HG02610 (cell line): ENCODE results near the gene PCCB.
"Not testable (repeated sequence)": the region's sequence is repeated elsewhere in the genome, so short reads cannot be mapped to it uniquely, and the experiment has no call there.

Experiments
- ATAC-seq: cut with Tn5 transposase; IDR thresholded peaks from one replicate; pipeline ENCODE4 v1.9.1; 2021; ENCODE audit warnings: mild to moderate bottlenecking, moderate library complexity; ENCODE audit not compliant: unreplicated experiment

PCCB gene

GRCh38 chr3:136261826-136262225, 11.7 kb downstream of the PCCB start:
- ATAC-seq: no peak

- ATAC-seq: no peak
Observed at GRCh38 chr3:136262559-136262958, 12.4 kb downstream of the PCCB start.

GRCh38 chr3:136263251-136263650, 13.1 kb downstream of the PCCB start:
- no peak for ATAC-seq

GRCh38 chr3:136266468-136267125, 16.5 kb downstream of the PCCB start:
- peak; percentile 76 for ATAC-seq

- ATAC-seq: no peak
Observed at GRCh38 chr3:136267235-136267634, 17.1 kb downstream of the PCCB start.

- peak; percentile 84 for ATAC-seq
Observed at GRCh38 chr3:136270179-136270578, 20.0 kb downstream of the PCCB start.

- not testable (repeated sequence) for ATAC-seq
Observed at GRCh38 chr3:136271626-136272025, 21.5 kb downstream of the PCCB start.

GRCh38 chr3:136276049-136276755, 26.1 kb downstream of the PCCB start:
- no peak for ATAC-seq

GRCh38 chr3:136277115-136277514, 27.0 kb downstream of the PCCB start:
- ATAC-seq: no peak

- ATAC-seq: no peak
Observed at GRCh38 chr3:136277634-136278033, 27.5 kb downstream of the PCCB start.

- ATAC-seq: no peak
Observed at GRCh38 chr3:136279092-136279491, 29.0 kb downstream of the PCCB start.

- no peak for ATAC-seq
Observed at GRCh38 chr3:136280961-136281360, 30.8 kb downstream of the PCCB start.

GRCh38 chr3:136281966-136282520, 31.9 kb downstream of the PCCB start:
- no peak for ATAC-seq

GRCh38 chr3:136283627-136284026, 33.5 kb downstream of the PCCB start:
- no peak for ATAC-seq

GRCh38 chr3:136291302-136291701, 41.2 kb downstream of the PCCB start:
- no peak for ATAC-seq

GRCh38 chr3:136292500-136292899, 42.4 kb downstream of the PCCB start:
- ATAC-seq: no peak

- ATAC-seq: no peak
Observed at GRCh38 chr3:136293279-136293678, 43.1 kb downstream of the PCCB start.

GRCh38 chr3:136294176-136294575, 44.0 kb downstream of the PCCB start:
- no peak for ATAC-seq

- no peak for ATAC-seq
Observed at GRCh38 chr3:136296960-136297359, 46.8 kb downstream of the PCCB start.

- ATAC-seq: no peak
Observed at GRCh38 chr3:136297826-136298225, 47.7 kb downstream of the PCCB start.

GRCh38 chr3:136300444-136300843, 50.3 kb downstream of the PCCB start:
- no peak for ATAC-seq

- ATAC-seq: no peak
Observed at GRCh38 chr3:136305879-136306278, 55.7 kb downstream of the PCCB start.
